Lung (tissue), 12 donors: ENCODE results near the gene FOXRED1. TPM values are rescaled to one million over a fixed set of nuclear protein-coding genes. Genes with fewer than 3 reads are reported as not detected.

Experiments
- ATAC-seq: fragments of 200-7000 bp; cut with Tn5 transposase; one replicate; pipeline ENCODE4 v1.9.1; 2020; ENCODE audit warnings: moderate number of reproducible peaks; ENCODE audit not compliant: insufficient read depth, low FRiP score
- DNase-seq, 3 donors: peaks; one replicate each; pipeline ENCODE4 v3.0.0-alpha.2; 2013 to 2017
- H3K27ac ChIP-seq, 2 donors: one replicate each; pipeline ENCODE4 v1.5.1; 2013; ENCODE audit warnings: mild to moderate bottlenecking in 2 of 2, moderate library complexity in 2 of 2, control low read depth in 1 of 2, inconsistent platforms in 1 of 2, low read depth in 1 of 2, low read length in 1 of 2
- H3K27me3 ChIP-seq, 3 donors: one replicate each; pipeline ENCODE4 v1.5.1; 2013; ENCODE audit warnings: low read length in 2 of 3; ENCODE audit not compliant: control insufficient read depth in 3 of 3, insufficient read depth in 3 of 3
- H3K36me3 ChIP-seq, 4 donors: one replicate each; pipeline ENCODE4 v1.5.1; 2013; ENCODE audit warnings: low read length in 4 of 4, mild to moderate bottlenecking in 1 of 4, moderate library complexity in 1 of 4; ENCODE audit not compliant: control insufficient read depth in 4 of 4, insufficient read depth in 4 of 4
- H3K4me1 ChIP-seq, 5 donors: one replicate each; pipeline ENCODE4 v1.5.1; 2013; ENCODE audit warnings: low read length in 5 of 5, mild to moderate bottlenecking in 2 of 5, moderate library complexity in 1 of 5; ENCODE audit not compliant: control insufficient read depth in 5 of 5, insufficient read depth in 5 of 5
- H3K4me3 ChIP-seq: one replicate; pipeline ENCODE4 v1.5.1; 2013; ENCODE audit warnings: mild to moderate bottlenecking, control low read depth, moderate library complexity
- H3K9ac ChIP-seq, 2 donors: one replicate each; pipeline ENCODE4 v1.5.1; 2013; ENCODE audit warnings: low read length in 2 of 2, control low read depth in 1 of 2; ENCODE audit not compliant: insufficient read depth in 1 of 2
- H3K9me3 ChIP-seq, 4 donors: one replicate each; pipeline ENCODE4 v1.5.1; 2013; ENCODE audit warnings: low read length in 3 of 4, mild to moderate bottlenecking in 1 of 4, moderate library complexity in 1 of 4; ENCODE audit not compliant: control insufficient read depth in 4 of 4, insufficient read depth in 3 of 4
- CTCF ChIP-seq: IDR thresholded peaks from 2 replicates; pipeline ENCODE4 v1.5.1; 2012; ENCODE audit warnings: mild to moderate bottlenecking; ENCODE audit errors: control extremely low read depth, extremely low read depth
- WGBS, 2 donors: extraction: QIAGEN DNeasy Blood & Tissue Kit; methylation state at CpG; one replicate each; pipeline ENCODE4 v1.1.7; 2013; 5-methylcytosine and 5-hydroxymethylcytosine counted together
- polyA plus RNA-seq, 2 donors: library from polyadenylated mRNA; stranded (reverse); fragments of 200-250 nt; gene quantifications; one replicate each; pipeline ENCODE4 v1.2.1, GENCODE V29; 2013
- total RNA-seq, 2 donors: library from RNA; depleted of rRNA in 1 of 2; stranded (reverse); fragments of >200 nt in 1 of 2; gene quantifications; one replicate each; pipeline ENCODE4 v1.2.1, GENCODE V29; 2014 to 2021
- donor health status: control.
- donor health status: control.
- donor health status: Bipolar disorder and iron deficiency.
- donor health status: healthy.
- donor health status: DM: yes; HTN: yes; CAD: no.

The FOXRED1 gene
- total and polyA plus RNA-seq, 4 donors, result 18.0 to 28.4 (median 20.7) TPM

DNA sequence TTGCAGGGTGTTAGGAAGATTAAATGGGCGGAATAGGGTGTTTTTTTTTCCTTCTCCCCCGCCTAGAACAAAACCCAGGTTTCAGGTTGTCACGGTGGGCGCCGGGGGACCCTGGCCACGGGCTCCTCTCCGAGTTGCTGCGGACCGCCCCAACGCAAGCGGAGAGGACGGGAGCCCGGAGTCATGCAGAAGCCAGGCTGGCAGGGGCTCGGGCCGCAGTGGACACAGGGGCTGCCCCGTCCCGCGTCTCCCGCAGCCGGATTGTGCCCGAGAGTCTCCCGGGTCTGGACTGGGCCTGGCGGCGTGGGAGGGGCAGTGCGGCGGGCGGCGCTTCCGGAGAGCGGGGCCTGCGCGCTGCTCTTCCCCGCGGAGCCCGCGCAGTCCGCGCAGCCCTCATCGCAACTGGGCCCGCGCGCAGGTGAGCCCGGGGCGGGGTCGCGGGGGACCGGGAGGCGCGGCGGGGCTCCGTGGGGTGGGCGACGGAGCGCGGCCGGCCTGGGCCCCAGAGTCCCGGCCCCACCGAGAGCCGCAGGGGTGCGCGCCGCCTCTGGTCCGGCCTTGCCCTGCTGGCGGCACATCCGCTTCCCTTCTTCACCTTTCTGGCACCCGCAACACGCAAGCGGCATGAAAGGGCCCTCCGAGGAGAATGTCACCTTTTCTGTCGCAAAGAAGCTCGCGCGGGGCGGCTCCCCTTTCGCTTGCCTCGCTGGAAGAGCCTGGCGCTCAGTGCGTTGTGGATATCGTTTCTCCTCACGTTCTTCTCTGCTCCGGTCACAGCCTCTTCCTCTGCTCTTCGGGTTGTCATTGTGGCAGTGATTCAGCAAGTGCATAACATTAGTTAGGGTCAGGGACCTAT, 14.0 kb downstream of the FOXRED1 start, which contains the start of gene TIRAP:
Gene TIRAP, plus strand, starts transcription at position 358 of the 856 bp plus-strand sequence. CDS start 7,802 bp downstream, outside the sequence.
- ATAC-seq (peak; percentile 88), DNase-seq (peak; percentile 74 to 78 (median 75))
- TF ChIP-seq CTCF, result no peak
- peaks cover 4 to 16% (median 8%) of the 10 kb centered on the region in 5 donors for H3K4me1 ChIP-seq
- no peaks in the 10 kb centered on the region for H3K36me3 ChIP-seq
- H3K27ac ChIP-seq, result peak within 1 kb of the TSS; percentile 82 to 88
- H3K9me3 ChIP-seq, result no peaks in the 10 kb centered on the region
- peak within 1 kb of the TSS; percentile 67 to 86 for H3K9ac ChIP-seq
- no peaks in the 10 kb centered on the region for H3K27me3 ChIP-seq
- peak within 1 kb of the TSS; percentile 41 for H3K4me3 ChIP-seq
- WGBS, 2 donors, result 0% methylated on average over 69 to 82 of the region's 82 CpGs

- H3K9ac ChIP-seq, result no peak overlapping the region
- ATAC-seq (no peak), DNase-seq (peak in 2 of 3 donors; percentile 25 to 53)
- H3K27me3 ChIP-seq, result no peaks in the 10 kb centered on the region
- no peak for TF ChIP-seq CTCF
- no peaks in the 10 kb centered on the region for H3K9me3 ChIP-seq
- peaks cover 0 to 4% (median 1%) of the 10 kb centered on the region in 4 donors for H3K36me3 ChIP-seq
- no peak overlapping the region for H3K27ac ChIP-seq
- WGBS, 2 donors, result 46 to 57% methylated on average over 6 of the region's 6 CpGs
- peaks cover 4 to 16% (median 8%) of the 10 kb centered on the region in 5 donors for H3K4me1 ChIP-seq
- no peak overlapping the region for H3K4me3 ChIP-seq
Observed at GRCh38 chr11:126284829-126285228, 15.9 kb downstream of the FOXRED1 start.

DNA sequence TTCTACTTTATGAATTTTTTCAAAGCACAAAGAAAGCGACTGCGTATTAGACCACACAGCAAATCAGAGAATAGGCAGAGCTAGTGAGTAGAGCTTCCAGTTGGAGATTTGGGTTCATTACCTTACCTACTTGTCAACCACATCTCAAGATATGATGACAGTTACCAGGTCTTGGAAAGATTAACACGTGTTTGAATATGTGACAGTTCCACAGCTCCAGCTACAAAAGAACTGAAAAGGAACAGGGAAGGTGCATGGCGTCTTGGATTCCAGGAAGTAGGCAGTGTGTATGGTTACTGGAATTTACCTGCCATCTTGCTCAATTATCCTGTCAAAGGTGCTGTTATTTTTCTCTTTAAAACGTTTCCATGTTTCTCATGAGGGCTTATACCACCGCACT, 19.3 kb downstream of the FOXRED1 start:
- 86 to 88% methylated on average over 6 of the region's 6 CpGs for WGBS, 2 donors
- H3K4me1 ChIP-seq, result peaks cover 0 to 3% (median 0%) of the 10 kb centered on the region in 5 donors
- no peaks in the 10 kb centered on the region for H3K27me3 ChIP-seq
- no peak for DNase-seq
- no peak overlapping the region for H3K9ac ChIP-seq
- no peak overlapping the region for H3K4me3 ChIP-seq
- no peak overlapping the region for H3K27ac ChIP-seq
- no peaks in the 10 kb centered on the region for H3K9me3 ChIP-seq
- ATAC-seq, result no peak
- peaks cover 0 to 26% (median 18%) of the 10 kb centered on the region in 4 donors for H3K36me3 ChIP-seq
- no peak for TF ChIP-seq CTCF
